Smooth muscle cell (in vitro differentiated cells): ENCODE data around the gene ATP1B3. TPM values are rescaled to one million over a fixed set of nuclear protein-coding genes. Genes with fewer than 3 reads are reported as not detected.
"Not testable (repeated sequence)": the region's sequence is repeated elsewhere in the genome, so short reads cannot be mapped to it uniquely, and the experiment has no call there.

Experiments used
- DNase-seq: peaks from one replicate; lab custom pipeline; 2025; ENCODE audit not compliant: unreplicated experiment; lab: John Stamatoyannopoulos, UW
- H2AFZ ChIP-seq: fragments of 200-600 bp; sonication (generic); 2 replicates; pipeline ENCODE4 v1.6.0; 2016; ENCODE audit warnings: antibody characterized with exemption, low read depth, mild to moderate bottlenecking
- H3F3A ChIP-seq: fragments of 200-600 bp; sonication (generic); 2 replicates; pipeline ENCODE4 v1.6.0; 2017; ENCODE audit warnings: antibody characterized with exemption, low read depth
- H3K27ac ChIP-seq: fragments of 200-600 bp; sonication (generic); 2 replicates; pipeline ENCODE4 v1.5.1; 2016; ENCODE audit warnings: low read depth, mild to moderate bottlenecking
- H3K27me3 ChIP-seq: fragments of 200-600 bp; sonication (generic); 2 replicates; pipeline ENCODE4 v1.6.1; 2016; ENCODE audit warnings: low read depth, mild to moderate bottlenecking
- H3K36me3 ChIP-seq: fragments of 200-600 bp; sonication (generic); 2 replicates; pipeline ENCODE4 v1.5.1; 2016; ENCODE audit warnings: low read depth
- H3K4me1 ChIP-seq: fragments of 200-600 bp; sonication (generic); 2 replicates; pipeline ENCODE4 v1.5.1; 2016; ENCODE audit warnings: low read depth
- H3K4me2 ChIP-seq: fragments of 200-600 bp; sonication (generic); 2 replicates; pipeline ENCODE4 v1.6.0; 2016; ENCODE audit warnings: mild to moderate bottlenecking
- H3K4me3 ChIP-seq: fragments of 200-600 bp; sonication (generic); 2 replicates; pipeline ENCODE4 v1.5.1; 2016; ENCODE audit warnings: mild to moderate bottlenecking
- H3K79me2 ChIP-seq: fragments of 200-600 bp; sonication (generic); 2 replicates; pipeline ENCODE4 v1.6.0; 2016; ENCODE audit warnings: low read depth, mild to moderate bottlenecking
- H3K9ac ChIP-seq: fragments of 200-600 bp; sonication (generic); 2 replicates; pipeline ENCODE4 v1.6.0; 2016; ENCODE audit warnings: low read depth
- H3K9me3 ChIP-seq: fragments of 200-600 bp; sonication (generic); replicated peaks from 2 replicates; pipeline ENCODE4 v1.5.1; 2016; ENCODE audit warnings: low read depth
- H4K20me1 ChIP-seq: fragments of 200-600 bp; sonication (generic); 2 replicates; pipeline ENCODE4 v1.6.0; 2016; ENCODE audit warnings: low read depth
- CTCF ChIP-seq: fragments of 200-600 bp; sonication (generic); IDR thresholded peaks from 2 replicates; pipeline ENCODE4 v1.5.1; 2017; ENCODE audit warnings: borderline replicate concordance, mild to moderate bottlenecking, antibody characterized with exemption; ENCODE audit not compliant: insufficient read depth, poor library complexity, severe bottlenecking
- WGBS: methylation state at CpG from one replicate; pipeline ENCODE4 v1.1.7; 2016; ENCODE audit warnings: low lambda C conversion rate; 5-methylcytosine and 5-hydroxymethylcytosine counted together
- polyA plus RNA-seq: library from polyadenylated mRNA; unstranded; fragments of >200 nt; fragmentation: Nextera tagmentation; extraction: Ambion mirVana; gene quantifications from 2 replicates; pipeline ENCODE4 v1.2.1, GENCODE V29; 2016
- total RNA-seq: library from RNA; depleted of rRNA; stranded (reverse); fragments of >200 nt; gene quantifications from 2 replicates; pipeline ENCODE4 v1.2.3, GENCODE V29; 2014

ATP1B3 gene
- total and polyA plus RNA-seq, 2 experiments from 2014 or later: 89.2 to 250 TPM

GRCh38 chr3:141915766-141916165 is 39.3 kb downstream of the ATP1B3 start:
- H3K27me3 ChIP-seq: no peaks in the 10 kb centered on the region
- 91% methylated on average over 2 of the region's 2 CpGs for WGBS
- no peaks in the 10 kb centered on the region for H3F3A ChIP-seq
- no peak overlapping the region for H3K4me2 ChIP-seq
- no peak overlapping the region for H3K4me3 ChIP-seq
- H3K36me3 ChIP-seq: no peaks in the 10 kb centered on the region
- no peaks in the 10 kb centered on the region for H3K79me2 ChIP-seq
- no peak overlapping the region for H2AFZ ChIP-seq
- no peak overlapping the region for H3K27ac ChIP-seq
- no peaks in the 10 kb centered on the region for H4K20me1 ChIP-seq
- H3K9ac ChIP-seq: no peak overlapping the region
- H3K9me3 ChIP-seq: no peaks in the 10 kb centered on the region
- DNase-seq: no peak
- H3K4me1 ChIP-seq: no peaks in the 10 kb centered on the region
- TF ChIP-seq CTCF: no peak

GRCh38 chr3:141920701-141921100 is 44.3 kb downstream of the ATP1B3 start:
- H3K4me3 ChIP-seq: no peak overlapping the region
- no peak overlapping the region for H2AFZ ChIP-seq
- no peaks in the 10 kb centered on the region for H4K20me1 ChIP-seq
- no peak for TF ChIP-seq CTCF
- H3K27me3 ChIP-seq: no peaks in the 10 kb centered on the region
- H3K79me2 ChIP-seq: no peaks in the 10 kb centered on the region
- H3K4me1 ChIP-seq: no peaks in the 10 kb centered on the region
- peaks cover 4% of the 10 kb centered on the region for H3K36me3 ChIP-seq
- H3K9me3 ChIP-seq: no peaks in the 10 kb centered on the region
- no peak overlapping the region for H3K9ac ChIP-seq
- WGBS: 84% methylated on average over 4 of the region's 4 CpGs
- no peaks in the 10 kb centered on the region for H3F3A ChIP-seq
- DNase-seq: no peak
- no peak overlapping the region for H3K27ac ChIP-seq
- H3K4me2 ChIP-seq: no peak overlapping the region

- Histone ChIP-seq H4K20me1 (no peaks in the 10 kb centered on the region), H3K4me3 (no peak overlapping the region), H3K9me3 (no peaks in the 10 kb centered on the region), H3K27ac (no peak overlapping the region), H3K4me1 (no peaks in the 10 kb centered on the region), H3K27me3 (no peaks in the 10 kb centered on the region), H3F3A (no peaks in the 10 kb centered on the region), H3K79me2 (no peaks in the 10 kb centered on the region), H3K36me3 (peaks cover 4% of the 10 kb centered on the region), H3K9ac (no peak overlapping the region), H2AFZ (no peak overlapping the region), H3K4me2 (no peak overlapping the region)
- no peak for TF ChIP-seq CTCF
- DNase-seq: no peak
- 98% methylated on average over 2 of the region's 2 CpGs for WGBS
Measured at GRCh38 chr3:141921316-141921715, 44.9 kb downstream of the ATP1B3 start.

GRCh38 chr3:141925677-141926076 is 49.2 kb downstream of the ATP1B3 start:
- H3K27me3 ChIP-seq, H3K79me2 ChIP-seq, H3K27ac ChIP-seq, DNase-seq, H3K4me2 ChIP-seq, H4K20me1 ChIP-seq, H3K4me3 ChIP-seq, H3K4me1 ChIP-seq, H3K36me3 ChIP-seq, H2AFZ ChIP-seq, H3K9ac ChIP-seq, H3F3A ChIP-seq, H3K9me3 ChIP-seq: not testable (repeated sequence)
- 89% methylated on average over 5 of the region's 5 CpGs for WGBS
